ENCODE data around the gene CTNNAL1. TPM values are rescaled to one million over a fixed set of nuclear protein-coding genes. Genes with fewer than 3 reads are reported as not detected.

Gene CTNNAL1
- total RNA-seq, 2 donors from 2014 or later: 22.4 to 30.2 TPM

- Histone ChIP-seq H3K27ac (no peak overlapping the region), H3K4me1 (no peaks in the 10 kb centered on the region), H3K4me3 (no peak overlapping the region), H3K9me3 (no peaks in the 10 kb centered on the region), H3K9ac (ENCODE audit: low read depth in 2 of 2, low read length in 2 of 2) (no peak overlapping the region), H3K36me3 (no peaks in the 10 kb centered on the region), H3K27me3 (no peaks in the 10 kb centered on the region)
- DNase-seq: no peak
- TF ChIP-seq, protein P1, sequence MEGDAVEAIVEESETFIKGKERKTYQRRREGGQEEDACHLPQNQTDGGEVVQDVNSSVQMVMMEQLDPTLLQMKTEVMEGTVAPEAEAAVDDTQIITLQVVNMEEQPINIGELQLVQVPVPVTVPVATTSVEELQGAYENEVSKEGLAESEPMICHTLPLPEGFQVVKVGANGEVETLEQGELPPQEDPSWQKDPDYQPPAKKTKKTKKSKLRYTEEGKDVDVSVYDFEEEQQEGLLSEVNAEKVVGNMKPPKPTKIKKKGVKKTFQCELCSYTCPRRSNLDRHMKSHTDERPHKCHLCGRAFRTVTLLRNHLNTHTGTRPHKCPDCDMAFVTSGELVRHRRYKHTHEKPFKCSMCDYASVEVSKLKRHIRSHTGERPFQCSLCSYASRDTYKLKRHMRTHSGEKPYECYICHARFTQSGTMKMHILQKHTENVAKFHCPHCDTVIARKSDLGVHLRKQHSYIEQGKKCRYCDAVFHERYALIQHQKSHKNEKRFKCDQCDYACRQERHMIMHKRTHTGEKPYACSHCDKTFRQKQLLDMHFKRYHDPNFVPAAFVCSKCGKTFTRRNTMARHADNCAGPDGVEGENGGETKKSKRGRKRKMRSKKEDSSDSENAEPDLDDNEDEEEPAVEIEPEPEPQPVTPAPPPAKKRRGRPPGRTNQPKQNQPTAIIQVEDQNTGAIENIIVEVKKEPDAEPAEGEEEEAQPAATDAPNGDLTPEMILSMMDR (IDR thresholded peaks at IDR 0.05): no peak
- intact Hi-C loops (cut with DNase I): no loop called here
These were observed 27.3 kb upstream of the CTNNAL1 start for GRCh38 chr9:109040571-109040970.

DNA sequence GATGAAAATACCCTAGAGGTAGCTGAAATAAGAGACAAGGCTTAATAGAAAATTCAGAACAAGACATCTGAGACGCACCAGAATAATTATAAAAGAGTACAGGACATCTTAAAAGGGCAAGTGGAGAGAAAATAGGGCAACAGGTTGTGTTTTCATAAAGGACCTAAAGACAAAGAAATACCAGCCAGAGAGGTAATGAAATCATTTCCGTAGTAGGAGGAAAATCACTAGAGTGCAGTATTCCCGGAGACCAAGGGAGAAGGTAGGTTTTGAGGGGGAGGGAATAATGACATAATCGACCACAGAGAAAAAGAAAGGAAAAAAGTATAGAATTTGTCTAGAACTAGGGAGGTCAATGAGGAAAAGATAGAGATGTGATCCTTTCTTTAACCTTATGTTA lies 26.2 kb upstream of the CTNNAL1 start:
- H3K9me3 ChIP-seq: no peaks in the 10 kb centered on the region
- TF ChIP-seq, protein P1 (IDR thresholded peaks at IDR 0.05): no peak
- no peaks in the 10 kb centered on the region for H3K36me3 ChIP-seq
- no peak overlapping the region for H3K27ac ChIP-seq
- no peaks in the 10 kb centered on the region for H3K4me1 ChIP-seq
- no peak overlapping the region for H3K4me3 ChIP-seq
- no peaks in the 10 kb centered on the region for H3K27me3 ChIP-seq
- H3K9ac ChIP-seq (ENCODE audit: low read depth in 2 of 2, low read length in 2 of 2): no peak overlapping the region
- no peak for DNase-seq
- intact Hi-C loops (cut with DNase I): no loop called here

DNA sequence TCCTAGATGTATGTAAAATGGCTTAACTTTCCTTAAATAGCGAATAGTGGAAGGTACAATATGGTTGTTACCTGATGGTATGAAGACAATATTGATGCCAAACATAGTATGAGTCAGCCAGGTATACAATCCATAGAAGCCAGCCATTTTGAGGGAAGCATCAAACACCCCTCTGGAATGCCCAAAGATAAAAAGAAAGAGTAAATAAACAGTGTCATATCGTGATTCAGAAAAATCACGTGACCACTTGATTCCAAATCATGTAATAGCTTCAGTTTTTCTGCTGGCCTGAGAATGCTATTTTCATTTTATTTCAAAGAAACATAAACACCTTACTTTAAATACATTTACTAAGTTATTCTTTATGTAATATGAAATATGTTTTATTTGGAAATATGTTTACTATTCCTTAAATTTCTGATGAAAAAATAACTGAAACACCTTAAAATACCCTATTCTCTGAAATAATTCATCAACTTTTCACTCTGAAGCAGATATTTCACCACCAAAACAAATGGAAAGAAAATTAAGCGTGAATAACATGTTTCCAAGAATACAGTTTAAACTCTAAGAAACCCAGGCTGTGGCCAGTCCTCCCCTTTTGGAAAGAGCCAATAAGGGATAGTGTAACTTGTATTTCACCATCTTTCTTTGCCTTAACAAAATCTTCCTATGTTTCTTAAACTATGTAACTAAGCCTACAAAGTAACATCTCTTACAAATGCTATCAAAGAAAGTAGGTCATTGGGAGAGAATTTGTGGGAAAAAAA lies 24.8 kb upstream of the CTNNAL1 start:
- TF ChIP-seq, protein P1 (IDR thresholded peaks at IDR 0.05): no peak
- H3K36me3 ChIP-seq: no peaks in the 10 kb centered on the region
- DNase-seq: no peak

GRCh38 chr9:109036744-109037680 lies 23.7 kb upstream of the CTNNAL1 start:
- no peak for DNase-seq
- no peaks in the 10 kb centered on the region for H3K36me3 ChIP-seq
- H3K4me1 ChIP-seq: no peaks in the 10 kb centered on the region
- no peaks in the 10 kb centered on the region for H3K9me3 ChIP-seq
- intact Hi-C loops (cut with DNase I): no loop called here
- H3K4me3 ChIP-seq: no peak overlapping the region
- TF ChIP-seq, protein P1 (IDR thresholded peaks at IDR 0.05): no peak
- H3K27ac ChIP-seq: no peak overlapping the region
- H3K9ac ChIP-seq (ENCODE audit: low read depth in 2 of 2, low read length in 2 of 2): no peak overlapping the region
- no peaks in the 10 kb centered on the region for H3K27me3 ChIP-seq

More for the DNA sequence above, 24.8 kb upstream of the CTNNAL1 start:
- intact Hi-C loops (cut with DNase I): no loop called here
- no peaks in the 10 kb centered on the region for H3K4me1 ChIP-seq
- no peak overlapping the region for H3K9ac ChIP-seq (ENCODE audit: low read depth in 2 of 2, low read length in 2 of 2)
- no peak overlapping the region for H3K4me3 ChIP-seq
- no peak overlapping the region for H3K27ac ChIP-seq
- no peaks in the 10 kb centered on the region for H3K27me3 ChIP-seq
- no peaks in the 10 kb centered on the region for H3K9me3 ChIP-seq

- DNase-seq: no peak
- H3K9me3 ChIP-seq: no peaks in the 10 kb centered on the region
- H3K9ac ChIP-seq (ENCODE audit: low read depth in 2 of 2, low read length in 2 of 2): no peak overlapping the region
- H3K36me3 ChIP-seq: no peaks in the 10 kb centered on the region
- H3K27me3 ChIP-seq: no peaks in the 10 kb centered on the region
- intact Hi-C loops (cut with DNase I): no loop called here
- H3K4me1 ChIP-seq: no peaks in the 10 kb centered on the region
- no peak overlapping the region for H3K4me3 ChIP-seq
- TF ChIP-seq, protein P1 (IDR thresholded peaks at IDR 0.05): no peak
- H3K27ac ChIP-seq: no peak overlapping the region
These were observed 22.6 kb upstream of the CTNNAL1 start for GRCh38 chr9:109035684-109036423.
